ENCODE measurements around the gene BCAS1. TPM values are rescaled to one million over a fixed set of nuclear protein-coding genes. Genes with fewer than 3 reads are reported as not detected.

Gene BCAS1
- total RNA-seq, 2 donors from 2014 or later = not detected

DNA sequence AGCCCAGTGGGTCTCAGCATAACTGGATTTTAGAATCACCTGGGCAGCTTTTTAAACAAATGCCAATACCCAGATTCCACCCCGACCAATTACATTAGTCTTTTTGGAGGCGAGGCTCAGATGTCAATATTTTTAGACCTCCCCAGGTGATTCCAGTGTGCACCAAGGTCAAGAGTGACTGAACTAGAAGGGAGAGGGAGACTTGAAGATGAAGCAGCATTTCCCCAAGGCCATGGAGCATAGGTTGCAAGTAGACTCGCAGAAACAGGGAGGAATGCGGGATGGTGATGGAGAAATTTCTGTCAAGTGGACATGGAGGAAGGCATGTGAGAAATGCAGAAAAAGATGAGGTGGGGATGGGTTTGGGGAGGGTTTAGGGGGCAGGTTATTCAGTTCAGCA is 64.9 kb downstream of the BCAS1 start:
- H3K4me3 ChIP-seq (ENCODE audit: low read length) = no peak overlapping the region
- TF ChIP-seq CTCF (conservative IDR thresholded peaks at IDR 0.05) = no peak
- Mint-ChIP-seq H3K27me3 (ENCODE audit: insufficient read depth) (no peaks in the 10 kb centered on the region), H3K27ac (no peak overlapping the region), H3K36me3 (ENCODE audit: low read depth) (no peaks in the 10 kb centered on the region), H3K4me1 (no peaks in the 10 kb centered on the region), H3K4me3 (no peak overlapping the region), H3K9me3 (peaks cover 10% of the 10 kb centered on the region)
- H3K27ac ChIP-seq (ENCODE audit: low read depth, low read length) = no peak overlapping the region
- H3K4me1 ChIP-seq (ENCODE audit: control insufficient read depth, insufficient read depth, low read length) = no peaks in the 10 kb centered on the region
- no peak overlapping the region for H3K9ac ChIP-seq (ENCODE audit: extremely low read depth, low read length, poor library complexity, severe bottlenecking)
- H3K27me3 ChIP-seq (ENCODE audit: control insufficient read depth, insufficient read depth, low read length, poor library complexity, severe bottlenecking) = no peaks in the 10 kb centered on the region
- DNase-seq = no peak
- no peaks in the 10 kb centered on the region for H3K36me3 ChIP-seq (ENCODE audit: control insufficient read depth, insufficient read depth, low read length)
- WGBS, 2 experiments (ENCODE audit: insufficient coverage in 1 of 2, insufficient read length in 1 of 2) = 85 to 90% methylated on average over 4 of the region's 4 CpGs
- H3K9me3 ChIP-seq (ENCODE audit: control insufficient read depth, low read length) = no peaks in the 10 kb centered on the region

- Mint-ChIP-seq H3K27me3 (ENCODE audit: insufficient read depth) (no peaks in the 10 kb centered on the region), H3K9me3 (peaks cover 10% of the 10 kb centered on the region), H3K4me3 (no peak overlapping the region), H3K4me1 (no peaks in the 10 kb centered on the region), H3K27ac (no peak overlapping the region), H3K36me3 (ENCODE audit: low read depth) (no peaks in the 10 kb centered on the region)
- Histone ChIP-seq H3K4me1 (ENCODE audit: control insufficient read depth, insufficient read depth, low read length) (no peaks in the 10 kb centered on the region), H3K36me3 (ENCODE audit: control insufficient read depth, insufficient read depth, low read length) (no peaks in the 10 kb centered on the region), H3K9ac (ENCODE audit: extremely low read depth, low read length, poor library complexity, severe bottlenecking) (no peak overlapping the region), H3K4me3 (ENCODE audit: low read length) (no peak overlapping the region), H3K9me3 (ENCODE audit: control insufficient read depth, low read length) (no peaks in the 10 kb centered on the region), H3K27me3 (ENCODE audit: control insufficient read depth, insufficient read depth, low read length, poor library complexity, severe bottlenecking) (no peaks in the 10 kb centered on the region), H3K27ac (ENCODE audit: low read depth, low read length) (no peak overlapping the region)
- DNase-seq = no peak
- no peak for TF ChIP-seq CTCF (conservative IDR thresholded peaks at IDR 0.05)
Measured at GRCh38 chr20:54004445-54004844, 65.9 kb downstream of the BCAS1 start.

DNA sequence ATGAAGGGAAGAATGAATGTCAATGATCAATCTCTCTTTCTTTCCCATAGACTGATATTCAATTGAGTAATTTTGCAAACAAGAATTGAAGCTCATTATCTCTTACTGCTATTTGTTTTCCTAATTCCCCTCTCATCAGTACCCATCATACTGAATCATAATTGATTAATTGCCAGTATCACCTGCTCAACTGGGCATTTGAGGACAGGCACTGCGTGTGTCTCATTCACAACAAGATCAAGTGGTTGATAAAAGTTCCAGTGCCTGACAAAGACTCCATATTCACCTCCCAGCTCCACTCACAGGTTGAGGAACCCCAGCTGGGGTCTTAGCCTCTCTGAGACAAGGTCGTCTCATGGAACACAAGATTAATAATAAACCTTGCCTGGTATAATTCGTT is 67.7 kb downstream of the BCAS1 start:
- no peaks in the 10 kb centered on the region for H3K27me3 ChIP-seq (ENCODE audit: control insufficient read depth, insufficient read depth, low read length, poor library complexity, severe bottlenecking)
- H3K9me3 ChIP-seq (ENCODE audit: control insufficient read depth, low read length) = no peaks in the 10 kb centered on the region
- Mint-ChIP-seq H3K36me3 (ENCODE audit: low read depth) (no peaks in the 10 kb centered on the region), H3K4me1 (no peaks in the 10 kb centered on the region), H3K27ac (no peak overlapping the region), H3K4me3 (no peak overlapping the region), H3K9me3 (peaks cover 10% of the 10 kb centered on the region), H3K27me3 (ENCODE audit: insufficient read depth) (no peaks in the 10 kb centered on the region)
- no peaks in the 10 kb centered on the region for H3K4me1 ChIP-seq (ENCODE audit: control insufficient read depth, insufficient read depth, low read length)
- DNase-seq = no peak
- no peak for TF ChIP-seq CTCF (conservative IDR thresholded peaks at IDR 0.05)
- no peak overlapping the region for H3K9ac ChIP-seq (ENCODE audit: extremely low read depth, low read length, poor library complexity, severe bottlenecking)
- WGBS, 2 experiments (ENCODE audit: insufficient coverage in 1 of 2, insufficient read length in 1 of 2) = 67 to 88% methylated on average over 2 to 3 of the region's 3 CpGs
- H3K36me3 ChIP-seq (ENCODE audit: control insufficient read depth, insufficient read depth, low read length) = no peaks in the 10 kb centered on the region
- H3K4me3 ChIP-seq (ENCODE audit: low read length) = no peak overlapping the region
- no peak overlapping the region for H3K27ac ChIP-seq (ENCODE audit: low read depth, low read length)
